ENCODE measurements around the gene FCHSD1.

Gene FCHSD1

DNA sequence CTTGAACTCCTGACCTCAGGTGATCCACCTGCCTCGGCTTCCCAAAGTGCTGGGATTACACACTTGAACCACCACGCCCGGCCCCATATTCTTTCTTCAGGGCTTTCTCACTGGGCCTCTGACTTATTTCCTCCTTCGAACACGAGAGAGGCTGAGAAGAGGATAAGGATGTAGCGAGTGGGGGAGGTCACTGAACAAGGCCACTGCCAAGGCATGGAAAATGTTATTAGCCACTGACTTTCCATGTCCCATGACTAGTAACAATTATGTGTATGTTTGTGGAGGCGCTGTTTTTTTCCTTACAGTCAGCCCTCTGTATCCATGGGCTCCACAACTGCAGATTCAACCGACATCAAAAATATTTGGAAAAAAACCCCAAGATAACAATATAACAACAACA, 12.3 kb upstream of the FCHSD1 start:
- Histone ChIP-seq H3K36me3 (ENCODE audit: insufficient read depth, insufficient read length, low read length) (peaks cover 27% of the 10 kb centered on the region), H3K27me3 (ENCODE audit: insufficient read depth, insufficient read length) (no peaks in the 10 kb centered on the region), H3K9ac (ENCODE audit: insufficient read length, low read depth) (no peak overlapping the region), H3K4me3 (ENCODE audit: insufficient read length, low read depth) (no peak overlapping the region), H3K4me1 (ENCODE audit: insufficient read depth, insufficient read length) (no peaks in the 10 kb centered on the region), H3K9me3 (ENCODE audit: insufficient read depth, low read length) (no peaks in the 10 kb centered on the region)
- no peak for DNase-seq (ENCODE audit: low read depth, low spot score)
- TF ChIP-seq ZNF274 (IDR thresholded peaks at IDR 0.05; ENCODE audit: low read depth, low read length), result no peak
- TF ChIP-seq YY1 (IDR thresholded peaks at IDR 0.05; ENCODE audit: insufficient read depth, insufficient read length), result no peak
- no peak for TF ChIP-seq SUZ12 (IDR thresholded peaks at IDR 0.05; ENCODE audit: extremely low read depth, insufficient read depth, insufficient read length)

DNA sequence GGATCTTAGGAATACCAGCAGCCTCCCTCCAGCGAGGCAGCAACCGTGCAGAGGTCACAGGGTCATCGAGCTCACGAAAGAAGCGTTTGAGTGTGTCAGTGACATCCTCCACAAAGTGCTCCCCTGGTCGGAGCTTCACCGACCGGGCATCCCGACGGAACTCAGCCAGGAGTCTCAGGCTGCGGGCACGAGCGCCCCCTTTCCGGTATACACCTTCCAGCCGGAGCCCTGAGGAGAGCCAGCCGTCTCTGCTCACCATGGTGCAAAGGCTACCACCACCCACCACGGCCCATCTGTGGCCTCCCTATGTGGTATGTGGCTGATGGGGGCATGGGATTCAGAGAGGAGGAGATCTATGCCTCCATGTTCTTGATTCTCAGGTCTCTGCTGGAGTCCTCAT, 10.8 kb upstream of the FCHSD1 start:
- H3K4me1 ChIP-seq (ENCODE audit: insufficient read depth, insufficient read length), result no peaks in the 10 kb centered on the region
- H3K27me3 ChIP-seq (ENCODE audit: insufficient read depth, insufficient read length), result no peaks in the 10 kb centered on the region
- peaks cover 28% of the 10 kb centered on the region for H3K36me3 ChIP-seq (ENCODE audit: insufficient read depth, insufficient read length, low read length)
- H3K9me3 ChIP-seq (ENCODE audit: insufficient read depth, low read length), result no peaks in the 10 kb centered on the region
- H3K4me3 ChIP-seq (ENCODE audit: insufficient read length, low read depth), result no peak overlapping the region
- no peak overlapping the region for H3K9ac ChIP-seq (ENCODE audit: insufficient read length, low read depth)
- DNase-seq (ENCODE audit: low read depth, low spot score), result no peak
- TF ChIP-seq ZNF274 (IDR thresholded peaks at IDR 0.05; ENCODE audit: low read depth, low read length) (no peak), YY1 (IDR thresholded peaks at IDR 0.05; ENCODE audit: insufficient read depth, insufficient read length) (no peak), SUZ12 (IDR thresholded peaks at IDR 0.05; ENCODE audit: extremely low read depth, insufficient read depth, insufficient read length) (no peak)

DNA sequence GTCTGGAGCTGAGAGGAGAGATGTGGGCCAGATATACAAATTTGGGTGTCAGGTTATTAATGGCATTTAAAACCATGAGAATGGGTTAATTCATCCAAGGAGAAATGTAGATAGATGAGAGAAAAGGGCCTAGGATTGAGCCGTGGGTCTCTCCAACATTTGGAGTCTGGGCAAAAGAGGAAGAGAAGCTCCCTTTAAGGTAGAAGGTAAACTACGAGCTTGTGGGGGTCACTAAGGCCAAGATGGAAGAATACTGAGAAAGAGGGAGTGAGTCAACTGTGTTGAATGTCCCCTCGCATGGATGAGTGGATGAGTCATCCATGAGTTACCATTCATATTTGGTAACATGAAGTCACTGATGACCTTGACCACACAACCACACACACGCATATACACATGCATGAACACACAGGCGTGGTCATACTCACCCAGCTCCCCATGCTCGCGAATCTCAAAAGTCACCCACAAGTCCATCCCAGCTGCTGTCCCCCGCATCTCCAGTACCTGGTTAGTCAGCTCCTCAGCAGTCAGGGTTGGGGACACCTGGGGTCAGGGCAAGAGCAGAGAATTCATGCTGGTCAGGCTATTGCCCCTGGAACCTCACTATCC, 6.8 kb upstream of the FCHSD1 start:
- Histone ChIP-seq H3K27me3 (ENCODE audit: insufficient read depth, insufficient read length) (no peaks in the 10 kb centered on the region), H3K9me3 (ENCODE audit: insufficient read depth, low read length) (no peaks in the 10 kb centered on the region), H3K4me1 (ENCODE audit: insufficient read depth, insufficient read length) (no peaks in the 10 kb centered on the region), H3K36me3 (ENCODE audit: insufficient read depth, insufficient read length, low read length) (peaks cover 44% of the 10 kb centered on the region), H3K9ac (ENCODE audit: insufficient read length, low read depth) (no peak overlapping the region), H3K4me3 (ENCODE audit: insufficient read length, low read depth) (no peak overlapping the region)
- DNase-seq (ENCODE audit: low read depth, low spot score), result no peak
- no peak for TF ChIP-seq ZNF274 (IDR thresholded peaks at IDR 0.05; ENCODE audit: low read depth, low read length)
- TF ChIP-seq SUZ12 (IDR thresholded peaks at IDR 0.05; ENCODE audit: extremely low read depth, insufficient read depth, insufficient read length), result no peak
- no peak for TF ChIP-seq YY1 (IDR thresholded peaks at IDR 0.05; ENCODE audit: insufficient read depth, insufficient read length)

DNA sequence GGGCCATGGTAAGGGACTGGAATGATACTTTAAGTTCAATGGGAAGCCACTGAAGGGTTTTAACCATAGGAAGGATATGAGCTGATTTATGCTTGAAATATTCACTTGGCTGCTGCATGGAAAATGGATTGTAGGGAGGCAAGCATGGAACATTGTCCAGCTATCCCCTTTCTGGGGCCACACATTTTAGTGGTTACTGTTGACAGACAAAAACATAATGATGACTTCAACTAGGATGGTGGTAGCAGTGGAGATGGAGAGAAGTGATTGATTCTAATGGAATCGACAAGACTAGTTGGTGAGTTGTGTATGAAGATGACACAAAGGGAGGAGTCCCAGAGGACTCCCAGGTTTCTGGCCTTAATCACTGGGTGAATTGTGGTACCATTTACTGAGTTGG, 6.2 kb upstream of the FCHSD1 start:
- peaks cover 3% of the 10 kb centered on the region for H3K27me3 ChIP-seq (ENCODE audit: insufficient read depth, insufficient read length)
- H3K9me3 ChIP-seq (ENCODE audit: insufficient read depth, low read length), result no peaks in the 10 kb centered on the region
- no peak overlapping the region for H3K9ac ChIP-seq (ENCODE audit: insufficient read length, low read depth)
- DNase-seq (ENCODE audit: low read depth, low spot score), result no peak
- H3K4me1 ChIP-seq (ENCODE audit: insufficient read depth, insufficient read length), result no peaks in the 10 kb centered on the region
- no peak overlapping the region for H3K4me3 ChIP-seq (ENCODE audit: insufficient read length, low read depth)
- TF ChIP-seq SUZ12 (IDR thresholded peaks at IDR 0.05; ENCODE audit: extremely low read depth, insufficient read depth, insufficient read length) (no peak), YY1 (IDR thresholded peaks at IDR 0.05; ENCODE audit: insufficient read depth, insufficient read length) (no peak), ZNF274 (IDR thresholded peaks at IDR 0.05; ENCODE audit: low read depth, low read length) (no peak)
- H3K36me3 ChIP-seq (ENCODE audit: insufficient read depth, insufficient read length, low read length), result peaks cover 41% of the 10 kb centered on the region

DNA sequence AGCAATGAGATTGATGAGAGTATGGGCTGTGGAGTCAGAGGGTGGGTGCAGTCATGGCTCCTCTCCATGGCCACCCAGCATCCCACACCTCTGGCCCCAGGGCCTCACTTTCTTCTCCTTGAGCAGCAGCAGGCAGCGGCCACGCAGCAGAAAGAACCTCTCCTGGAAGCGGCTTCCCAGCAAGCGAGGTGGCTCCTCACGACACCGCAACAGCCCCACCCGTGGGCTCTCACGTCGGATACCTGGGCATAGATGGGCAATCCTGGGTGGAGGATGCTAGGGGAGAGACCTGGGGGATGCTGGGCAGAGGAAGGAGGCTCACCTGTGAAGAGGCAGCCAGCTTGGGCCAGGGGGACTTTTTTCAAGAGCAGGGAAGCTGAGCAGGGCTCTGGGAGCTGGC, 5.2 kb upstream of the FCHSD1 start:
- no peak for TF ChIP-seq ZNF274 (IDR thresholded peaks at IDR 0.05; ENCODE audit: low read depth, low read length)
- no peak for TF ChIP-seq SUZ12 (IDR thresholded peaks at IDR 0.05; ENCODE audit: extremely low read depth, insufficient read depth, insufficient read length)
- no peak for TF ChIP-seq YY1 (IDR thresholded peaks at IDR 0.05; ENCODE audit: insufficient read depth, insufficient read length)
- Histone ChIP-seq H3K27me3 (ENCODE audit: insufficient read depth, insufficient read length) (peaks cover 11% of the 10 kb centered on the region), H3K4me1 (ENCODE audit: insufficient read depth, insufficient read length) (no peaks in the 10 kb centered on the region), H3K36me3 (ENCODE audit: insufficient read depth, insufficient read length, low read length) (peaks cover 35% of the 10 kb centered on the region), H3K9me3 (ENCODE audit: insufficient read depth, low read length) (no peaks in the 10 kb centered on the region), H3K9ac (ENCODE audit: insufficient read length, low read depth) (no peak overlapping the region), H3K4me3 (ENCODE audit: insufficient read length, low read depth) (no peak overlapping the region)
- no peak for DNase-seq (ENCODE audit: low read depth, low spot score)

DNA sequence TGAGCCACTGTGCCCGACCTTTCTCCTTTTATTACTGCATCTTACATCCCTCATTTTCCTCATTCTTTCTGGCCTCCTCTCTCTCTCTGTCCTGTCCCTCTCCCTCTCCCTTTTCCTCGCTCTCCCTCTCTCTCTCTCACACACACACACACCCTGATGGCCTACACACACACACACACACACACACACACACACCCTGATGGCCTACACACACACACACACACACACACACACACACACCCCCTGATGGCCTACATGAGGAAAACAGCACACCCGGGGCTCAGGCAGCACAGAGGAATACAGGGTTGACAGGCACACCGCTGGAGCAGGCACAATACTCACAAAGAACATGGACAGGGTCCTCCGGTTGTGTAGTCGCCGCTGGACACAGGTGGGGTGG, 3.8 kb upstream of the FCHSD1 start:
- no peak for DNase-seq (ENCODE audit: low read depth, low spot score)
- no peak for TF ChIP-seq YY1 (IDR thresholded peaks at IDR 0.05; ENCODE audit: insufficient read depth, insufficient read length)
- no peak for TF ChIP-seq ZNF274 (IDR thresholded peaks at IDR 0.05; ENCODE audit: low read depth, low read length)
- no peak for TF ChIP-seq SUZ12 (IDR thresholded peaks at IDR 0.05; ENCODE audit: extremely low read depth, insufficient read depth, insufficient read length)
- Histone ChIP-seq H3K4me1 (ENCODE audit: insufficient read depth, insufficient read length) (no peaks in the 10 kb centered on the region), H3K36me3 (ENCODE audit: insufficient read depth, insufficient read length, low read length) (peaks cover 35% of the 10 kb centered on the region), H3K4me3 (ENCODE audit: insufficient read length, low read depth) (no peak overlapping the region), H3K27me3 (ENCODE audit: insufficient read depth, insufficient read length) (peaks cover 11% of the 10 kb centered on the region), H3K9me3 (ENCODE audit: insufficient read depth, low read length) (no peaks in the 10 kb centered on the region), H3K9ac (ENCODE audit: insufficient read length, low read depth) (no peak overlapping the region)

- Histone ChIP-seq H3K36me3 (ENCODE audit: insufficient read depth, insufficient read length, low read length) (peaks cover 32% of the 10 kb centered on the region), H3K27me3 (ENCODE audit: insufficient read depth, insufficient read length) (peaks cover 11% of the 10 kb centered on the region), H3K4me1 (ENCODE audit: insufficient read depth, insufficient read length) (peaks cover 3% of the 10 kb centered on the region), H3K9ac (ENCODE audit: insufficient read length, low read depth) (no peak overlapping the region), H3K9me3 (ENCODE audit: insufficient read depth, low read length) (no peaks in the 10 kb centered on the region), H3K4me3 (ENCODE audit: insufficient read length, low read depth) (no peak overlapping the region)
- TF ChIP-seq SUZ12 (IDR thresholded peaks at IDR 0.05; ENCODE audit: extremely low read depth, insufficient read depth, insufficient read length) (no peak), YY1 (IDR thresholded peaks at IDR 0.05; ENCODE audit: insufficient read depth, insufficient read length) (no peak), ZNF274 (IDR thresholded peaks at IDR 0.05; ENCODE audit: low read depth, low read length) (no peak)
- no peak for DNase-seq (ENCODE audit: low read depth, low spot score)
Measured at GRCh38 chr5:141654298-141654697, 3.1 kb upstream of the FCHSD1 start.
